ENCODE measurements around the gene PKP4.
"Not testable (repeated sequence)": the region's sequence is repeated elsewhere in the genome, so short reads cannot be mapped to it uniquely, and the experiment has no call there.

The PKP4 gene

DNA sequence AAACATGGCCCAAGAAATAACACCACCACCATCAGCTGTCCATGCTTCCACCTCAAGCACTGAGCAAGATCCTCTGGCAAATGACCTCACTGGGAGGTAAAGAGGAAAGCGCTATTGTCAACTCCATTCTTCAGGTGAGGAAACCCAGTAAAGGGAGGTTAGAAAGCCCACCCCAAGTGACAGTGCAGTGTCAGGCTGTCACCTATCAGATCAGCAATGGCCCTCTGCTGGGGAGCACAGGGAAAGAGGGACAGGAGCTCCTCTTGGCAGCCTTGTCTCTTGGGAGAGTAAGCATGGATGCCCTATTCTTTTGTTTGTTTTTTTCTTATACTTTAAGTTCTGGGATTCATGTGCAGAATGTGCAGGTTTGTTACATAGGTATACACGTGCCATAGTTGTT lies 234.1 kb downstream of the PKP4 start:
- DNase-seq, result no peak

DNA sequence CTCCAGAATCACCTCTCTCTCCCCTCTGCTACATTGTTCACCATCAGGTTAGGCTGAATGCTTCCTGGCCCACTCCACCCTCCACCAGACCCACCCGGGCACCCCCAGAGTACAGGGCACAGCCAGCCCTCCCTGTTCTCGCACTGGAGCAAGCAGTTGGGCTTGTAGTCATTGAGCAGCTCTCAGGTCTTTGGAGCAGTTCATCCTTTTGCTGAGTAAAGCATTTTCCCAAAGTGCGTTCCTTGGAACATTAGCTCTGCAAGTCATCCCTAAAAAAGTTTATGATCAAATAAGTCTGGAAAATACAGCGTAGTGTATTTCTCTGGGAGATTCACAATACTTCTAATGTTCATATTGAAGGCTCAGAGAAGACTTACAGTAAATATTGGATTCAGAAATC lies 234.9 kb downstream of the PKP4 start:
- no peak for DNase-seq

DNA sequence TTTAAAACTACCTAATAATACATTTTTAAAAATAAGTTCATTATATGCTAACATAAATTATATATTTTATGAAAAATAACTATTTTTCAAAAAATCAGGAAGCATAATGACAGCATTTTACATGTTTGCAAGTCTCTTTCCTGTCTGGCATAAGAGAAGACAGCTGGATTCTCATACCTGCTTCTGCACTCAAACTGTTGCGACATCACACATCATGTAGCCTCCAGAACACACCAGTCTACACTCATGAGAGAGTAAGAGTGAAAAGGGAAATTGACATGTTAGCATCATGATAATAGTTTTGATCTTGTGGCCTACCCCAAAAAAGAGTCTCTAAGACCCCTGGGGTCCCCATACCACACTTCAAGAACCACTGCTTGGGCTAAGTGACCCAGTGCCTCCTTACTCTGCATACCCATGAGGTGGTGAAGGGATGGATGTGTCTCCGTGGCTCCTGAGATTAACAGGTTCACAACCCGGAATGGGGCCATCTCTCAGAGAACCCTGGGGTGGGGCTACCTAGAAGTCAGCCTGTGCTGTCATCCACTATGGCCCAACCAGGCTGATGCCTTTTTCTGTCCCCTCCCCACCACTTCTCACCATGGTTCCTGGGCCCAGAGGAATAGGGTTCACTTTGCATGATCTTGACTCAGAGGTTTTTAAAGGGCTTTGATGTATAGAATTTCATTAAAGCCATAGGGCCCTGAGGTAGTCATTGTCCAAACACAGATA lies 235.8 kb downstream of the PKP4 start:
- DNase-seq, result no peak

DNA sequence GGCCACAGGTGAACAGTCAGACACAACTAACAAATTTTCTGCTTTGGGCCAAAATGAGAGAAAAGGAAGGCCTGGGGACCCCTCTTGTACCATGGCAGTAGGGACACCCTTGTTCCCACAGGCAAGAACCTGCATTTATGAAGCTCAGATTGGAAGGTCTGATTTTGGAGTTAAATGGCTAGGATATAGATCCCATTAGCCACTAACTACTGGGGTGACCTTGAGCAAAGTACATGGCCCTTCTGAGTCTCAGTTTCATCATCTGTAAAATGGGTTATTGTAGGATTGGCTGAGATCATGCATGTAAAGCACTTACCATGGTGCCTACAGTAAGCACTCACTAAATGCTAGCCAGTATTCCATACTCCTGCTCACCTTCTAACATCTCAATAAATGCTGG lies 236.7 kb downstream of the PKP4 start:
- no peak for DNase-seq

DNA sequence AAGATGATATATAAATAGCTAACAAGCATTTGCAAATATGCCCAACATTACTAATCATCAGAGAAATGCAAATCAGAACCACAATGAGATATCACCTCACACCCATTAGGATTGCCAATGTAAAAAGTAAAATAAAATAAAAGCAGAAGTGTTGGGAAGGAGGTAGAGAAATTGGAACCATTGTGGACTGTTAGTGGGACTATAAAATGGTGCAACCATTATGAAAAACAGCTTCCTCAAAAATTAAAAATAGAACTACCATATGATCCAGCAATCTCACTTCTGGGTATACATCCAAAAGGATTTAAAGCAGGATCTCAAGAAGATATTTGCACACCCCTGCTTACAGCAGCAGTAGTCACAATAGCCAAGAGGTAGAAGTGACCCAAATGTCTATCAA lies 238.6 kb downstream of the PKP4 start:
- no peak for DNase-seq

DNA sequence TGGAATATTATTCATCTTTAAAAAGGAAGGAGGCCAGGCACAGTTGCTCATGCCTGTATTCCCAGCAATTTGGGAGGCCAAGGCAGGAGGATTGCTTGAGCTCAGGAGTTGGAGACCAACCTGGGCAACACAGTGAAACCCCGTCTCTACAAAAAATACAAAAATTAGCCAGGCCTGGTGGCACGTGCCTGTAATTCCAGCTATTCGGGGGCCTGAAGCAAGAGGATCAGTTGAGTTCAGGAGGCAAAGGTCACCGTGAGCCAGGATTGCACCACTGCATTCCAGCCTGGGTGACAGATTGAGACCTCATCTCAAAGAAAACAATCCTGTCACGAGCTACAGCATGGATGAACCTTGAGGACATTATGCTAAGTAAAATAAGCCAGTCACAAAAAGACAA lies 239.0 kb downstream of the PKP4 start:
- DNase-seq, result not testable (repeated sequence)

DNA sequence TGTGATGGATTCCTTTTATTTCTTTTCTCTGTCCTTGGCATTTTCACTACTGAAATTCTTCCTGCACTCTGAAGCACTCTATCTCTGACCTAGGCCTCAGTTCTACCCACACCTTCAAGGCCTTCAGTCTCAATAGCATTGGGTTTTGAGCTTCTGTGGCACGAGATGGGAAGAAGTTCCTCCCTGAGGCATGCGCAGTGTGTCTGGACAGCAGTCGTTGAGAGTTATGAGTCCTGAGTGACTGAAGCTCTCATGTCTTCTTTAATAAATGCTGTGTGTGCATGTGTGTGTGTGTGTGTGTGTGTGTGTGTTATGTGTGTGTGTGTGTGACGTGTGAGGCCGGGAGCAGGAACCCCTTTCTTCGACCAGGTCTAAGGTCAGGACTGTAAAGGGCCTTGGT lies 242.6 kb downstream of the PKP4 start:
- DNase-seq, result no peak

DNA sequence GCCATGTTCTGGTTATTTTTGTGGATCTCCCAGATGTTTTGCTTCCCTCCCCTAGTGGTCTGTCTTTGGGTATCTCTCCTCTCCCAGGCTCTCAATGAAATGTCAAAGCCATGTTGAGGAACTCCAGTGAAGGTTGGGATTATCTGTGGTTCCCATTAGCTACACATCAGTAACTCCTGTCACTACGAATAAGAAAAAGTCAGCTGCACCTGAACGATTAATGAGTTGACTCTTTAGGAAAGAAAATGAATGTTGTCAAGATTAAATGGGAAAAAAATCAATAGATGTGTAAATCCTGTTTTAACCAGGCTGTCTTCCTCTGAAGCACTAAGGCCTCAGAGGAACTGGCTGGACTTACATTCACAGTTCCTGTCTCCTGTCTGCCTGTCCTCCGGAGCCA lies 244.3 kb downstream of the PKP4 start:
- DNase-seq, result no peak

DNA sequence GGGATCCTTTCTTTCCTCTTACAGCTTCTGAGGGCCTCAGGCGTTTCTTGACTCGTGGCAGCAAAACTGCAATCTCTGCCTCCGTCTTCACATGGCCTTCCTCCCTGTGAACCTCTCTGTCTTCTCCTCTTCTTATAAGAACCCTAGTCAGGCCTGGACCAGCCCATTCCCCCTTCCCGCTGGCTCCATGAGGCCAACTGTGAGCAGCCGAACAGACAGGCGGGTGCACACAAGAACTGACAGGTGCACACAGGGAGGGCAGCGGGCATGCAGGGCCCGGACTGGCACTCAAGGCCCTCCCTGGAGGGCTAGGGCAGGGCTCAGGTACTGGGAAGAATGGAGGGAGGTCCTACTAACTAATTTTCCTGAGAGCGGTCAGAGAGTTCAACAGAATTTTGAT lies 246.0 kb downstream of the PKP4 start:
- no peak for DNase-seq

DNA sequence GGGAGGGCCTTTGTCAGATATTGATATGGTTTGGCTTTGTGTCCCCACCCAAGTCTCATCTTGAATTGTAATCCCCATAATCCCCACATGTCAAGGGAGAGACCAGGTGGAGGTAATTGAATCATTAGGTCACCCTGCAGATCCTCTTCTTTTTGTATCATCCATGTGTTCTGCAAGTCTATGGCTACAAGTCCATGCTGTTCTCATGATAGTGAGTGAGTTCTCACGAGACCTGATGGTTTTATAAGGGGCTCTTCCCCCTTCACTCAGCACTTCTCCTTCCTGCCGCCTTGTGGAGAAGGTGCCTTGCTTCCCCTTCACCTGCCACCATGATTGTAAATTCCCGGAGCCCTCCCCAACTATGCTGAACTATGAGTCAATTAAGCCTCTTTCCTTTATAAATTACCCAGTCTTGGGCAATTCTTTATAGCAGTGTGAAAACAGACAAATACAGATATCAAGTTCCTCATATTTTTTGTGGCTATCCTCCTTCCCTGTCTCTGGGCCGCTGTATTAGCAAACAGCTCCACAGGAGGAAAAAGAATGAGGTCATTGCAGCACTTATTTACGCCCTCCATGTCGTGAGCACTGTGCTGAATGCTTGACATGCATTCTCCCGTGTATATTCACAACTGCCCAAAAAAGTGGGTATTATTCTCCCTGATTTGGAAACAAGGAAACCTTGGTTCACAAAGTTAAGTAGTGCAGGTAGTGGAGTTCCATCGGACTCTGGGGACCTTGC lies 248.1 kb downstream of the PKP4 start:
- DNase-seq, result not testable (repeated sequence)

DNA sequence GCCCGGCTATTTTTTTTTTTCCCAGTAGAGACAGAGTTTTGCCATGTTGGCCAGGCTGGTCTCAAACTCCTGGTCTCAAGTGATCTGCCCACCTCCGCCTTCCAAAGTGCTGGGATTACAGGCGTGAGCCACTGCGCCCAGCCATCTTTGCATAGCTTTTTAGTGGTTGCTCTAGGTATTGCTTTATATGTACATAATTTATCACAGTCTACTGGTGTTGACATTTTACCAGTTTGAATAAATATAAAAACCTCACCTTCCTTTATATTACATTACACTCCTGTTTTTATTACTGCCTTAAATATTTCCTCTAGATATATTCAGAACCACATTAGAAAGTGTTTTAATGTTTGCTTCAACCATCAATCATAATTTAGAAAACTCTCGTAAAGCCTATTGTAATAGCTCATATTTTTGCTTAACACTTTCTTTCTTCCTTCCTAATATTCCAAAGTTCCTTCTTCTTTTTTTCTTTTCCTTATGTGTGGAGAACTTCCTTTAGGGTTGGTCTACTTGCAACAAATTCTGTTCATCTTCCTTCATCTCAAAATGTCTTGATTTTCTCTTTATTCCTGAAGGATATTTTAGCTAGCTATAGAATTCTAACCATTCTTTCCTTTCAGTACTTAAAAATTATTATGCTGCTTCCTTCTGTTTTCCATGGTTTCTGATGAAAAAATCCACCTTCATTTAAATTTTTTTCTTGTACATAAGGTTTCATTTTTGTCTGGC lies 256.2 kb downstream of the PKP4 start:
- DNase-seq, result no peak

DNA sequence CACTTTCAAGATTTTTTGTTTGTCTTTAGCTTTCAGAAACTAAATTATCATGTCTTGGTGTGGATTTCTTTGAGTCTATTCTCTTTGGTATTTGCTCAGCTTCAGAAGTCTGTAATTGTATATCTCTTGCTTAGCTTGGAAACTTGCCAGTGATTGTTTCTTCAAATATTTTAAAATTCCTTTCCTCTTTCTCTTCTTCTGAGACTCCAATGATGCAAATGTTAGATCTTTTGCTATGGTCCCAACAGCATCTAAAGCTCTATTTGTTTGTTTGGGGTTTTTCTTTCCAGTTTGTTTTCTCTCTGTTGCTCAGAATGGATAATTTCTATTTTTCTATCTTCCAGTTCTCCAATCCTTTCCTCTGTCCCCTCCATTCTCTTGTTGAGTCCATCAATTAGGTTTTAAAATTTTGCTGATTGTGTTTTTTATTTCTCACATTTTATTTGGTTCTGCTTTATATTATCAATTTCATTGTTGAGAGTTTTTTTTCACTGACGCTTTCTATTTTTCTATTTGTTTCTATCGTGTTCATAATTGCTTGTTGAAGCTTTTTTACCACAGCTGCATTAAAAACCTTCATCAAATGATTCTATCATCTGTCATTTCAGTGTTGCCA lies 256.9 kb downstream of the PKP4 start:
- DNase-seq, result no peak

DNA sequence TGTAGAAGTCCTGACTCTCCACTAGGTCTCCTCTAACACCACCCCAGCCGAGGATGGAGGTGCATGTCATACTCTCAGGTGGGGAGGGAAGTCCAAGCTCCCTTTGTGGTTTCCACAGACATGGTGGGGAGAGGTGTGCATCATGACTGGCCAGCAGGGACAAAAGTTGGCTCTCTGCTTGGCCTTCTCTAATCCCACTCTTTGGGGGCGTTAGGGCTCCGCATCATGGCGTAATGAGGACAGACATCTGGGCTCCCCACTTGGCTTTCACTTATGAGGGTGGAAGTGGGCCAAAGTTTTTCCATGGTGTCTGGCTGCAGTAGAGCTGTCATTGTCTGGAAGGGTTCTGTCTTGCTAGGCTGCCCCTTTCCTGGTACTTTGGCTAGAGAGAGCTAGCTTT lies 257.7 kb downstream of the PKP4 start:
- DNase-seq, result no peak

DNA sequence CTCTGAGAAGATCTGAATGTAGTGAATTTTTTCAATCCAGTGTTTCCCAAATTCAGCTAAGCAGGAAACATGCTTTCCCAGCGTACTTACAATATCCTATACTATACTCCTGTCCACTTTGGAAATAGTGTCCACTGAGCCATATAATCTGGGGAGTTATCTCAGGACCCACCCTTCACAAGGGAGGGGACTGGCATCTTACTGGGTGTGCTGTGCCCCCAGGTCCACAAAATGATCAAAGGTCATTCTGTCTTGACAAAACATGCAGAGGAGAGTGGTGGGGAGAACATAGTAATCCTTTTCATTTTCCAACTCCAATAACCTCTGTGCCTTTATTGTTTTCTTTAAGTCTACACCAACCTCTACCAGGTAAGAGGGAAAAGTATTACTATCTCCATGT lies 258.6 kb downstream of the PKP4 start:
- DNase-seq, result no peak

DNA sequence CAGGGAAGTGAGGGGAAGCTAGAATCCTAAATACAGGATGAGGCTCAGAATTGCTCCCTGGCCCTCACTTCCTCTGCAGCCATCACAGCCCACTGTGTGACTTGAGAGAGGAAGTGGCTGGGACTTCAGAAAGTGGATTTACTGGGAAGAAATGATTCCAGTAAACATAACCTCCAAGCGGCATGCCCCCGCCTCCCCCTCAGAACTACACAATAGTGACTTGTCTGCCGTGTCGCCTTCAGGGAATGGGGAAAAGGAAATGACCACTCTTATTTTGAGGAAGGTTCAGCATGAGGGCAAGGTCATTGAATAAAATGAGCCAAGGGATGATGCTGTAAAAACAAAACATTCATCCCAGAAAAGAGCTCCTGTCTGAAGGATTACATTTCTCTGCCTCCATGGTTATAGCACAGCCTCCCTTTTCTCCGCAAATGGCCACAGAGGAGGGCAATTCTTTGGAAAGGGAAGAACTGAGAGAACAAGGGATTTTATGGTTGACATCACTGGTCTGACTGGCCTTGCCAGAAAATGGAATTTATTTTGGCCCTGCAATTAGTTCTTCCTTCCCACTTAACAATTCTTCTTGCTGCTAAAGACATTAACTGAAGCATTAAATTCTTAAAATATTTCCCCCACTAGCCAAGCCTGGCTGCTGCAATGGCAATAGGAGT lies 259.5 kb downstream of the PKP4 start:
- DNase-seq, result no peak

DNA sequence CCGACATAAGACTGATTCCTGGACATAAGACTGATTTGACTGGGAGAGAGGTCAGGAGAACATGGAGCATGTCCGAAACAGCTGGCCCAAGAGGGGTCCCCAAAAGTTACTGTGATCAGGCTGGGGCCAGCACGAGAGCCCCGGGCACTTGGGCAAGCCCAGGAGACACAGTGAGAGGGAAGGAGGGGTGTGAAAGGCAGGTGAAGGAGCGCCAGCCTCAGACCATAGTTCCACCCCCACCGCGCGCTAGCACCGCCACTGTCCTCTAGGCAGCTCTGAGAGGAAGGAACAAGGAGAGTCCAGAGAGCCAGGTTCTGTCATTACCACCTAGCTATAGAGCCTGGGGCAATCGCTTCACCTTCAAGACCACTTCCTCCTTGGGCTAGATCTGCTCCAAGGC lies 260.2 kb downstream of the PKP4 start:
- DNase-seq, result no peak

DNA sequence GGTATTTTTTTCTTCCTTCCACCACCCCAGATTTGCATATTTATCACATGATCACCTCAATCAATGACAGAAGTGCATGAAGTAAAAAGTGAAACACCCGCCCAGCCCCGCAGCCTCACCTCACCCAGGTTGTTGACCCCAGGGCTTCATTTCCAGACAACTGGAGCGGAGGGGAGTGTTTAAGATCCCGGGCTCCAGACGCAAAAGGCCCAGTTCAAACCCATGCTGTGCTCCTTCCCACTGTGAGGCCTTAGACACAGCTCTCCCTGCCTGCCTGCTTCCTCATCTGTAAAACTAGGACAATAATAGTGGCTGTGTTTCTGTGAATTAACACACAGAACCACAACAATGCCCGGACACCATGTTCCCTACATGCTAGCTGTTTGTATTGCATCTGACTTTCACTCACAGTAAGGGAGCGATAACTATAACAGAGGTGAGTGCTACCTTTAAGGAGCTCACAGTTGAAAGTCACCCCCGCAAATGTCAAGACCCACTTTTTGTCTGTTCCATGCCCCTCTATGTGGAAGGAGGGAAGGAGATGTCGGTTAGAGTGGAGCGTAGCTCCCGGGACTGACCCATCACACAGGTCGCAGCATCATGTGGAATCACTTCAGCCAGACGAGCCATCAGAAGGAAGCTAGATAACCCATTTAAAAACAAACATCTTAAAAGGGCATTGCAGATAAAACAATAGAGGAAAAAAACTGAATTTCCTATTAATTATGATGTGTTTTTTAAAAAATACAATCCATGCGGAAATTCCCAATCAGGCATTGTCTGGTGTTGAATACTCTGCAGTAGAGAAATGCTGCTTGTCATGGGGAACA lies 260.8 kb downstream of the PKP4 start:
- DNase-seq, result no peak

DNA sequence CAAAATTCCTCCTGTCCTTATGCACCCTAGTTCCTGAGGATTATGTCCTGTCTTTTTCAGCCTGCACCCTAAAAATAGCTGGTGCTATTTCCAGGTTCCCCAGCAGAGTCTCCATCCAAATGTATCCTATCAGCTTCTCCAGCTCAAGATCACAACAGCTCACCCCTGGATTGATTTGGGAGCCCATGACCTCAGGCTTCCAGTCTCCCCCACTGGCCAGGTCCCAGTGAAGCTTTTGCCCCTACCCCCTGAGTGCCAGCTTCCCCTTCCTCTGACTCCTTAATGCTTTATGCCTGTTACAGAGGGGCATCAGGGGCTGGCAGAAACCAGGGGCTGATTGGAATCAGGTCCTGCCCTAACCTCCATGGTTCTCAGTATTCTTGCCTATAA lies 261.4 kb downstream of the PKP4 start:
- no peak for DNase-seq

DNA sequence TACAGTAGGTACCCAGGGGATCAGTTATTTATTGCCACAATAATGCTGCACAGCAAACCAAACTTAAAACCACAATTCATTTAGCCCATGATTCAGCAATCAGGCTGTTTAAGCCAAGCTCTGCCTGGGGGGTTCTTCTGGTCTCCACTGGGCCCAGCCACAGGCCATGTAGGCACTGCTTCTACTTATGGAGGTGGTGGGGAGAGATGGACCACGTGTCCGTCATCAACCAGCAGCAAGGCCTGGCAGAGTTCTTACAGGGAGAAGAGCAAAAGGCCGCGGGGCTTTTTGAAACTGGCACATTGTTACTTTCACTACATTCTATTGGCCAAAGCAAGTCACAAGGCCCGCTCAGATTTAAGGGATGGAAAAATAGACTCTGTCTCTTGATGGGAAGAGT lies 262.1 kb downstream of the PKP4 start:
- no peak for DNase-seq

DNA sequence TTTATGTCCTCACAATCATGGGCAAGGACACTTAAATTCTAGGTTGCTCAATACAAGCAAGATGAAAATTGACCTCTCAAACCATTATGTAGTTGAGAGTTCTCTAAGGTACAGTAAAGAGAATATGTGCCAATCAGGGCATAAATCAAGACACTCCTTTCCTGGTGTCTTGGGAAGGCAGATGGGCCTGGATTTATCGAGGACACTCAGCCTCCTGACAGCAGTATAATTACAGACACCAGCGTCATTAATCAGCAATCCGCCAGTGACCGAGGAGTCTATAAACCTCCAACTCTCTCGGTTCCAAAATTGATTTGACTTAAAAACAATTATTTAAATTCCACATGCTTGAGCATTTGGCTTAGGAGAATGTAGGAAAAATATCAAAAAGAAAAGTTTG lies 262.7 kb downstream of the PKP4 start:
- no peak for DNase-seq

DNA sequence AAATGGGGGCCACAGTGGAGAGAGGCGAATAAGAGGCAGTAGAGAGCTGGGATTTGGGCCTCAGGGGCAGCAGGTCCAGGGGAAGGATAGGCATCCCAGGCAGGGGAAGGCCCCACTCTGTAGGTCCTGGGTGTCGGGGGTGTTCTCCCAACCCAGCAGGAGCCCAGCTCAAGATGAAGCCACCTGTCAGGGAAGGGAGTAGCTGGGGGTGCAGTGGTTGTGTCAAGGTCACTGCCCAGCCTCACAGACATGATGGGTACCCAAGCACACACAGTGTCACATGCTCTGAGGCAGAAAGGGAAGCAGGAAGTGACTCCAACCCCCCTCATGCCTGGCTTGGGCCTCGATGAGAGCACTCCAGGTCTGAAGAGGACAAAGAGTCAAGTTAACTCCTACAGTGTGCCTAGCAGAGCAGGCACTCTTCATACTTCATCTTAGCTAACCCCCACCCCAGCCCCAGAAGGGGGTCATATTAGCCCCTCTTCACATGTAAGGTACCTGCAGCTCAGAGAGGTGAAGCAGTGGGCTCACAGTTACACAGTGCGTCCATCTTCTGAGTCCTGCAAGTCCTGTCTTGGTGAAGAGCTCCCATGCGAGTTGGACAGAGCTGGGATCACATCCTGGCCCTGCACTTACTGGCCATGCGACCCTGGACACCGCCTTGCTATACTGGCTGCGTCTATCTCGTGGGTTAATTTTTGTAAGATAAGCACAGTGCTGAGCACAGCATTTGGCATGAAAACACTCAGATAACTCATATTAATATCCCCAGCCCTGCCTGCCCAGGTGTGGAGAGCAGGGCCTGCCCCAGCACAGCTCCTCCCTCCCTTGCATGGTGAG lies 265.7 kb downstream of the PKP4 start:
- DNase-seq, result no peak
